ENCODE results near the gene GMPPB.

Gene GMPPB

DNA sequence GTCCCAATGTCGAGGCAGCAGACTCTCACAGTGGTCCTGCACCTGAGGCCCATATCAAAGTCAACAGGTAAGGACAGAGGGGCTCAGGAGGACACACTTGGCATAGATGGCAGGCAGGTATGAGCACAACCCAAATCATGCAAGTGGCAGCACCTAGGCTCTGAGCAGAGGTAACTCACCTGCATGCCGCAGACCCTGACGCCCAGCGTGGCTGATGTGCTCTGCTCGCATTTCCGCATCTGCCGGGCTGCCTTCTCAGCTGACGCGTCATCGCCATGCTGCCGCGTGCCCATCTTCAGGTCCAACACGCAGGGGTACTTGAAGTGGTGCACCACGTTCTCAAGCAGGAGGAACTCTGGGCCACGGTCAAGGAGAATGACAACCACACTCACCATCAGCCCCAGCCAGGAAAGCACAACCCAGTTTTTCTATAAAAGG lies 4.2 kb upstream of the GMPPB start:
- no peak for DNase-seq

DNA sequence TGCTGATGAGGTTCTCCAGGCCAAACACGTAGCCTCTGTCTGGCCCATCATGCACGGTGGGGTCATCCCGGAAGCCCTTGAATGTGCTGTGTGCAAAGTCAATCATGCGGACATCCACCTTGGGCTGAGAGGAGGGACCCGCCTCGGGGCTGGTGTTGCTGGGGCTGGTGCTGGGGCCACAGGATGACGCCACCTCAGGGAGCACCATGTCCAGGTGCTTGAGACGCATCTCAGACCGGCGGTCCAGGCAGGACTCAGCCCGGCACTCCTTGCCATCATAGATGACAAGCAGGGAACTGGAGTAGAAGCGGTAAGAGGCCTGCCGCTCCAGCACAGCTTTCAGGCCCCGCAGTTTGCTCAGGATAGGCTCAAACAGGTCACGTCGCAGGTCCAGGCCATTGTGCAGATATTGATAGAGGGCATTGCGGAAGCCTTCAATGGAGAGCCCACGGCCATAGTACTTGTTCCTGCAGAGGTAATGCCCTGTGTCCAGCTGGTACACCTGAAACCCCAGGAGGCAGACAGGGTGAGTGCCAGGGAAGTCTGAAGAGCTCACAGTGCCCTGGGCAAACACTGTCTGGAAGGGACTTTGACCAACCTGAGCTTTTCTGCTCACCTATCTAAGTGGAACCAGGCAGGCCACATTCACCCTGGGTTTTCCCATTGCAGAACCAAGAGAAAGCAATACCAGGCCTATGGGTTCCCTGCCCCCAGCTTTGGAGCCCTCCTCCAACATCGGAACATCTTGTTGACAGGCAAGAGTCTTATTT lies 3.6 kb upstream of the GMPPB start:
- no peak for DNase-seq

DNA sequence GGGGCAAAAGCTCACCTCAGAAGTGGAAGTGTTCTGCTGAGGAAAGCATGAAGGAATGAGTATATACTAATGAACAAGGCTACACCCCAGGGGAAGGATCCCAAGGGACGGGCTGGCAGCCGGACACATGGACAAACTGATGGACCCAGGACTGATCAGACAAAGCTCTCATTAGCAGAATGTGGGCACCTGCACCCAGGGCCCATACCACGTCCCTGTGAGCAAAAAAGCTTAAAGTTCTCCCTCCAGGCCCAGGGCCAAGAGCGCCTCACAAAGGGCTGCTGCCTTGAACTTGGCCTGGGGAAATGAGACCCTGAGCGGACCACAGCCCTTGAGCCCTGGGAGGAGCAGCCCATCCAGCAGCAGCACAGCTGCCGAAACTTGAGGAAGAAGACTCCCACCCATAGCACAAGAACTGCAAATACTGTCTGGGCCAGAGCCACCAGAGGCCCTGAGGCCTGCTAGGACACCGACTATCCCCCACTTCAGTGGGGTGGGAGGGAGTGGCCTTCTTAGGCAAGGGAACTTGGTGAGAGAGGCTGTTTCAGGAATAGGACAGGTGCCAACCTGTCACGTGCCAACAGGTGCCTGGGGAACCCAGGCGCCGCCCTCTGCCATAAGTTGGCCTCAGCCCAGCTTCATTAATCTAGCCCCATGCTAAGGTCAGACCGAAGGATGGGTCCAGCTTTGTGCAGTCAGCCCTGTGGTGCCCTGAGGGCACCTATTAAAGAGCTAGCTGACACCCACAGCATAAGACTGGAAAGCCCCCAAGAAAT lies 2.3 kb upstream of the GMPPB start:
- DNase-seq, result no peak

DNA sequence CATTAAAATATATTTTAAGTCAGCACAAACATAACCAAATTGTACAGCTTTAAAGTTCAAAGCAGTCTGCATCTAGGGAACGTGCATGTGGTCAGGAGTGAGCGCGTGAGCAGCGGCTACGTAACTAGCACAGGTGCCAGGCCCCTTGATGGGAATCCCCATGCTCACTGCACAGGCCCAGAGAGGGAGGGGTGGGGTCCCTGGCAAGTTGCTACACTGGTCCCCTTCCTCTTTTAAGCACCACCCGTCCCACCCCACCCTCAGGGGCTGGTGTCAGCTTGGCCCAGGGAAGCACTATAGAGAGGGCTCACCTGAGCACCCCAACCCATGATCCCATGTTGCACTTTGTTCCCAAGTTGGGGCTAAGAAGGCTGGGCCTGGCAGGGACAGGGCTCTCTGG lies 835 bp upstream of the GMPPB start:
- no peak for DNase-seq

DNA sequence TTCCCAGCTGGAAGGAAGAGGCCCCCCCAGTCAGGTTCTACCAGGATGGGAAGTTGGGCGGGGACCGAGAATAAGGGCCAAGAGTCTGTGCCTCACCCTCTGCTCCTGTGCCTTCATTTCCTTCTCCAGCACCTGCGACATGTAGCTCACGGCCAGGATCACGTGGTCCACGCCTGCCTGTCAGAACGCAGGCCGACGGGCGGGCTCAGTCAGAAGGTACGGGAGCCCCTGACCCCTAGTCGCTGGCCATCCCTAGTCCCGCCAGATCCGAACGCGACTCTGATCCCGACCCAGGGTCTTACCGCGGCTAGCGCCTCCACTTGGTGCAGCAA lies 489 bp downstream of the GMPPB start:
- DNase-seq, result peak; percentile 44

DNA sequence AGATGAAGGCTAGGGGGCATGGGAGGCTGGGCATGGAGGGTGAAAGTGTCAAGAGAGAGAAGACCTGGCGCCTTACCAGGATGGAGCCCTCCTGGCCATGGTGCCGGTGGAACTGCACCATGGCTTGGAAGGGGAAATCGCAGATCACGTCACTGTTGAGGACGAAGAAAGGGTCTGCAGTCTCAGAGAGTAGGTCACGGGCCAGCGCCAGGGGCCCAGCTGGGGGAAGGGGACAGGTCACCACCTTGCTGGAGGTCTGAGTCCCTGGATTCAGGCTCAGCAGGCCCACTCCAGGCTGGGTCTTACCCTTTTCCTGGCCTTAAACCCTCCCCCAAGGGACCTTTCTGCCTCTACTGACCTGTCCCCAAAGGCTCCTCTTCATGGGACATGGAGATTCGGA lies 855 bp downstream of the GMPPB start:
- no peak for DNase-seq

DNA sequence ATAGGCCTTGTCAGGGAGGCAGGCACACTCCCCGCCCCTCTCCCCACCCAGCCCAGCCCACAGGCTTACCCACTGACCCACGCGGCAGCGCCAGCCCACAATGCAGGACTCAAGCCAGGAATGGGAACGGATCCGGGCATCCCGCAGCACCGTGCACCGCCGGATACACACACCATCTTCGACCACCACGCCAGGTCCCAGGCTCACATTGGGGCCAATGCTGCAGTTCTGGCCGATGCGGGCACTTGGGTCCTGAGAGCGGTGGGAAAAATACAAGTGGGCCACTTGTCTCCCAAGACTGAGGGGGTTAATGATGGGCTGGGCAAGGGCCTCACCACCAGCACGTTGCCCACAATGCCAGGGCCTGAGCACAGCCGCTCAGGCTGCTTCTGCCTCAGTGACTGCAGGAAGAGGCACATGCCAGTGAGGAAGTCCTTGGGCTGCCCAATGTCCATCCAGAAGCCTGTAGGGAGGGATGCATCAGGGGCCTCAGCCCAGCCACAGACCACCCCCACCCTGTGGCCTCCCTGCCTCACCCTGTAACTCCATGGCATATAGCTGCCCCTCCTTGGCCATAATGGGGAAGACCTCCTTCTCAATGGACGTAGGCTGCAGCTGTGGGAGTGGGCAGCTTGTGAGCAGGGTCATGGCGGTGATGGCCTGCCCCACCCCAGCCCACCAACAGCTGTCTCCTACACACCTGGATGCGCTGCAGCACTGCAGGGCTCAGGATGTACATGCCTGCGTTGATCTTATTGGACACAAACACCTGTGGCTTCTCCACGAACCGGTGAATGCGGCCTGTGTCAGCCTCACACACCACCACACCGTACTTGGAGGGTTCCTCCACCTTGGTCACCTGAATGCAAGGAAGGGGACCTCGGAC lies 1.6 kb downstream of the GMPPB start:
- no peak for DNase-seq

DNA sequence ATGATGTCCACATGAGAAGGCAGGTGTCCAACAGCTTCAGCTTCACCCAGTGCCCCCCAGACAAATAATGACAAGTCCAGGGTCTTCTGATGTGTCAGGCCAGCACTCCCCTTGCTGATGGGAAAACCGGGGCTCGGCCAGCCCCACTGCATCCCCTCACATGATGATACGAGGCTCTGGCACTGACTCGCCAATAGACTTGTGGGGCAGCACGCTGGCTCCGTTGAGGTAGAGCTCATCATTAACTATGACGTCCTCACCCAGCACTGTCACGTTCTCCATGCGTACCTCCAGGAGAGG lies 2.2 kb downstream of the GMPPB start:
- no peak for DNase-seq

DNA sequence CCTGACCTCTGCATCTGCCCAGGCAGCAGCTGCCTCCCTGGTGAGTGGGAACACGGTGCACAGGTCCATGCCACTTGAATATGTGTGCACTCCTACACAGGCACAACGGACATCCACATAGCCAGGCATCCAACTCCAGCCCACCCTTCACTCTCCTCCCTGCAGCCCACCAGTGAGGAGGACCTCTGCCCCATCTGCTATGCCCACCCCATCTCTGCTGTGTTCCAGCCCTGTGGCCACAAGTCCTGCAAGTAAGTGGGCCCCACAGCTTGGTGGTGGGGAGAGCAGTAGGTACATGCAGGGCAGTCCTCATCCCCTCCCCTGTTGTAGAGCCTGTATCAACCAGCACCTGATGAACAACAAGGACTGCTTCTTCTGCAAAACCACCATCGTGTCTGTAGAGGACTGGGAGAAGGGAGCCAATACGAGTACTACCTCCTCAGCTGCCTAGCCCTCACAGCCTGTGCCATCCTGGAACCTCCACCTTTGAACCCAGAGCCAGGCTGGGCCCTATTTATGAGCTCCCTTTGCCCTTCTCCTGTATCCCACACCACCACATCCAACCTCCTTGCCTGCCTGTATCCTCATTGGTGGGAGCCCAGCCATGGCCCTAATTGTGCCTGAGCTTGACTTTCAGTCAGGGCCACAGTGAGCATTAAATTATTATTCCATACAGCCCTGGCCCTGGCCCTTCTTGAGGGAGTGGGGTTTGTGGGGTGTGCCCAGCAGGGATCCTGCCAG lies 2.7 kb downstream of the GMPPB start:
- DNase-seq, result no peak

DNA sequence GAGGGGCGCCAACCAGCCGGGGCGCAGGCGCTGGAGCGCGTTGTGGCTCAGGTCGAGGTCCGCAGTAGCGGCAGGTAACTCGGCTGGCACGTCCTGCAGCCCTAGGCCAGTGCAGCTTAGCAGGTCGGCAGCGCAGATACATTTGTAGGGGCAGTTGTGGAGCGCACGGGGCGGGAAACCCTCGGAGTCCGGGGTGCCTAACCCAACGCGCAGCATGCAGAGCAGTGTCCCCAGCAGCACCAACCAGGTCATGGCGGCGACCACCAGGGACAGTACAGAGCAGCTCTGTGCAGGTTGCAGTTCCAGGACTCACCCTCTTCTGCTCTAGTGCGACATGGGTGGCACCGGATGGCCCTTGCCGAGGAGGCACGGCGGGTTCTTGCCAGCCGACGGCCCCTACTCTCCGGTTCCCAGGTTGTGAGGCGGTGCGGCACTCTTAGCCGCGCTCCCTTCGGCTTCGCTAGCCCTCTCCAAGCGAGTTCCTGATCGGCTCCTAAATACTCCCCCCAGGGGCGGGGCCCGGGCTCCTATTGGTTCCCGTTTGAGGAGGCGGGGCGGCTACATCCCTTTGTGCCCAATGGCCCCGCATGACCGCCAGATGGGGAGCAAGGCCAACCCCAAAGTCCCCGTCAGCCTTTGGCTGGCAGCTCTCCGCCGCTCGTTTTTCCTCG lies 4.4 kb downstream of the GMPPB start, which contains the start of gene AMIGO3:
AMIGO3 (minus strand) TSS at position 471 of the 671 bp plus-strand sequence; CDS start at position 252, 219 bp downstream.
- DNase-seq, result peak; percentile 95

DNA sequence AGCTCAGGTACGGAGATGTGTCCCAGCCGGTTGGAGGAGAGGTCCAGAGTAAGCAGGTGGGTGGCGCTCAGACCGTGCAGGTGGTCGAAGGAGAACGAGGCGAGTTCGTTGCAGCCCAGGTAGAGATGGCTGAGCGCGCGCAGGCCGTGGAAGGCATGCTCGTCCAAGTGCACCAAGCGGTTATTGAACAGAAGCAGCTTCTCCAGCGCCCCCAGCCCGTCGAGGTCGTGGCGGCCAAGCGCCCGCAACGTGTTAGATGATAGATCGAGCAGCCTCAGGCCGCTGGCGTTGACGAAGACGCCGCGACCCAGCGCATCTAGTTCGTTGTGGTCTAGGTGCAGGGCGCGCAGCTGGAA lies 4.9 kb downstream of the GMPPB start:
- DNase-seq, result no peak

DNA sequence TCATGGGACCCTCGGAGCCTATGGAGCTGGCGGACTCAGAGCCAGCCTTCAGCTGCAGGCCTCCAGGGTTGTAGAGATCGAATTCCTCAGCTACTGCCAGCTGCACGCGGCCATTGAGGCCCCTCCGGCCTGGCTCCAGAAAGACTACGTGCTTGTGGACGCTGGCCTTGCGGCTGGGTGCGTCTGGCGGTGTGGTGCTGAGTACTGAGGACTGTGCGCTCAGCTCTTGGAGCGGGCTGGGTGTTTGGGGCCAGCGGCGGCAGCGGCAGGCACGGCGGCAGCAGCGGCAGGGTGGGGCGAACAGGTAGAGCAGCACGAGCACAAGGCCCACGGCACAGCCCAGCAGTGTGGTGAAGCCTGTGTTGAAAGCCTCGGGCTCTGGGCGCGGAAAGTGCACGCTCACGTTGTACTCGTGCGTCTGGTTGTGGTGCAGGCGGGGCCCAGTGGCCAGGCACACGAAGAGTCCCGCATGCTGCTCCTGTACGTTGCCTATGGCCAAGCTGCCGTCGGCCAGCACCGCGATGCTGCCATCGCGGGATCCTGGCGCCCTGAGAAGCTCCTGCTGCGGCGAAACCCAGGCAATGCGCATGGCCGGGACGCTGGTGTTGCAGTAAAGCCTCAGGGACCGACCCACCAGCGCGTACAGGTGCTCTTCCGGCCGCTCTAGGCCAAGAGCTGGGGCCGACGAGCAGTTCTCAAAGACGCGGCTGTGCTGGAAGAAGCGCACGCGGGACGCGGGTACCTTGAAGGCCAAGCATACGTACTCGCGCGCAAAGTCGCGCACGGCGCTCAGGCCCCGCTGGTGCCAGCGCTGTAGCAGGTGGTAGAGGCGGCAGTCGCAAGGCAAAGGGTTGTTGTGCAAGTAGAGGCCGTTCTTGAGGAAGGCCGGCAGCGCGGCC lies 5.5 kb downstream of the GMPPB start:
- DNase-seq, result no peak

DNA sequence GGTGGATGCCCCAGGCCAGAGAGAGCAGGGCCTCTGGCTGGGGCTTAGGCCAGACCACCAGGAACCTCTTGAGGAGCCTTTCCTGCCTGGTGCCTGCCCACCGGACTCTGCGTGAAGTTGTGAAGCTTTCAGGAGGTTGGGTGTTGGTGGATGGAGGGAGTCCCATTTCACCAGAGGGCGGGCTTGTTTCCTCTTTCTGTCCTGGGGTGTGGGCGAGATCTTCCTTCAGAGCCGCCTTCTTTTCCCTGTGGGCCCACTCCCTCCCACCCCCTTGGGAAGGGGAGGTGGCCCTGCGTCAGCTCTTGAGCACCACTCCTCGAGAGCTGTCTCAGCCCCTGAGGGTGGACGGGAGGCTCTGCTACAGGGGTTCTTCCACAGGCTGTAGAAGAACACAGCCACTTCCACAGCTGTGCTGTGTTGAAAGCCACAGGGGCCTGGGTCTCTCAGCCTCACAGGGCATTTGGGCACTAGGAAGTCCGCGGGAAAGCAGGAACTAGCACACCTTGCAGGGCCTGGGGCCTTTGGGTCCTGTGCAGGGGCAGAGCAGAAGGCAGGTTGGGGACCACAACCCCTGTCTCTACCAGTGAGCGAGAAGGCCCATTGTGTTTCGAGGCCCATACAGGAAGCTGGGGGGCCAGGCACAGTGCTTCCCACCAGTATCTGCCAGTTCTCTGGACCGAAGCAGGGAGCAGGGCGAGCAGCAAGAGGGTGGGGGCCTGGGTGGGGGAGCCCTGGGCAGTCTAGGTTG lies 6.4 kb downstream of the GMPPB start:
- no peak for DNase-seq

DNA sequence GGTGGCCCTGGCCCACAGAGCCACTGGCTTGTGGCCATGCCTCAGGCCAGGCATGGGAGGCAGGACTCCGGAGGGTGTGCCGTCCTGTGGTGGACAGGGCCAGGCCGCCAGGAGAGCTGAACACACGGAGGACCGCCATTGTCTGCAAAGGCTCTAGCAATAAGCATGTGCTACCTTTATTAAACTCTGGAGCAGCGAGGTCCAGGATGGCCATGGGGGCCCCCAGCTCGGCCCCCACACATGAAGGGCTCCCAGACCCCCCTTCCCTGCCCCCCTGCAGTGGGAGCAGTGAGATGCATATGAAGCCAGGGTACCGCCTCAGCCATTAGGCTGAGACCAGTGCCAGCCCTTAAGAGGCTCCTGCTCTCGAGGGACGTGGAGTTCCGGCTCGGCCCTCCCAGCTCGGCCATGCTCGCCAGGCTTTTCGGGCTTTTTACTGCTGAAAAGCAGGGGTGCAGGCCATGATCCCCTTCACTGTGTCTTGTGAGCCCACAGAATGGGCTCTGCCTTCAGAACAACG lies 7.0 kb downstream of the GMPPB start:
- DNase-seq, result no peak

DNA sequence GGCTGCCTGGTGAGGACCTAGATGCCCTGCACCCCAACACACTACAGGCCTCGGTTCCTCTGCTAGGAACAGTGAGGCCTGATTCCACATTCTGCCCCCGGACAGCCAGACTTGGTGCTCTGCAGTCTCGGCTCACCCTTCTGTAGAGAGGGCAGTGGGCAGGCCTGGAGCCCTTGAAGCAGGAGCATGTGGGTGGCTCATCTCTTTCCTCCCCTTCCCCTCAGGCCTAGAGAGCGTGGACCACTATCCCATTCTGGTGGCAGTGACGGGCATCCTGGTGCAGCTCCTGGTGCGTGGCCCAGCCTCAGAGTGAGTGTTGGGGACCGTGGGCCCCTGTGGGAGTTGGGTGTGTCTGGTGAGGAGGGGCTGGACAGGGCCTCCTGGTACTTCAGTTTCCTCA lies 7.6 kb downstream of the GMPPB start:
- no peak for DNase-seq

DNA sequence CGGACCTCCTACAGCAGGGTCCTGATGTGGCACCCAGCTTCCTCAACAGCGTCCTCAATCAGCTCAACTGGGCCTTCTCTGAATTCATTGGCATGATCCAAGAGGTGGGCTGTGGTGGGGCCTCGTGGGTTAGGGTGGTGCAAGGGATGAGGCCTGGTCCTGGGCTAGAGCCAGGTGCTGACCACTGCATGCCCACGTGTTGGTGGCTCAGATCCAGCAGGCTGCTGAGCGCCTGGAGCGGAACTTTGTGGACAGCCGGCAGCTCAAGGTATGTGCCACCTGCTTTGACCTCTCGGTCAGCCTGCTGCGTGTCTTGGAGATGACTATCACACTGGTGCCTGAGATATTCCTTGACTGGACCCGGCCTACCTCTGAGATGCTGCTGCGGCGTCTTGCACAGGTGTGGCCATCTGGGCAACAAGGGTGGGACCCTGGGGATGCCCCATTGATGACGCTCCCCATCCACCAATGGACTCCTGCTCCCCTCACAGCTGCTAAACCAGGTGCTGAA lies 8.1 kb downstream of the GMPPB start:
- DNase-seq, result no peak

DNA sequence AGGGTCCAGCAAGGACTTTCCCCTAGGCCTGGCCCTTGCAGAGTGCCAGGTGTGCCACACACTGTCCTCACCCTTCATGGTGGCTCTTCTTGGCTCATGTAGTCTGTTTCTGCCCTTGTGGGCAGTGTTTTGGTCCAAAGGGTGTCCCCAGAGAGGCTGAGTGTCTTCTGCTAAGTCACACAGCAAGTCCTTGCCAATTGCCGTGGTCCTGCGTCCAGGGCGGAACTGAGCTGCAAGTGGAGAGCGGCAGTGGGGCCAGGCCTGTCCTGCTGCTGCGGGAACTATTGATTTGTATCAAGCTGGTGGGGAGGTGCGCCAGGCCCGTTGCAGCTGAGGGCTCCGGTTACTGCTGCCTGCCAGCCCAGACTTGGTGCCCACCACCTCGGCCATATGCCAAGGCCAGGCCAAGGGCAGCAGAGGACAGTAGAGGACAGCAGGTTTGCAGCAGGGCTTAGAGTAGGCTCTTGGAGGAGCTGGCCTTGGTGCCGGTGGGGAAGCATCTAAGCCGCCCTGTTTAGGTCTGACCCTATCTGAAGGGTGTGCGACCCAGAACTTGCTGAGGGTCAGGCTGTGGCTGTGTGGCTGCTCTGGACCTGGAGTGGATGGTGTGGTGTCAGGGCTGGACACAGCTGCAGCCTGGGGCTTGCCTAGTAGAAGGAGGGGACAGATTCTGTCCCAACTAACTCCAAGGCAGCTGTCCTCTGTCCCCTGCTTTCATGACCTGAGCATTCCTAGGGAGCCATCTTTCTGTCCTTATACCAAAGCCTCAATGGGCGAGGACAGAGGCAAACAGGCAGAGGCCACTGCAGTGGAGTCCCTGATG lies 8.8 kb downstream of the GMPPB start:
- DNase-seq, result no peak

DNA sequence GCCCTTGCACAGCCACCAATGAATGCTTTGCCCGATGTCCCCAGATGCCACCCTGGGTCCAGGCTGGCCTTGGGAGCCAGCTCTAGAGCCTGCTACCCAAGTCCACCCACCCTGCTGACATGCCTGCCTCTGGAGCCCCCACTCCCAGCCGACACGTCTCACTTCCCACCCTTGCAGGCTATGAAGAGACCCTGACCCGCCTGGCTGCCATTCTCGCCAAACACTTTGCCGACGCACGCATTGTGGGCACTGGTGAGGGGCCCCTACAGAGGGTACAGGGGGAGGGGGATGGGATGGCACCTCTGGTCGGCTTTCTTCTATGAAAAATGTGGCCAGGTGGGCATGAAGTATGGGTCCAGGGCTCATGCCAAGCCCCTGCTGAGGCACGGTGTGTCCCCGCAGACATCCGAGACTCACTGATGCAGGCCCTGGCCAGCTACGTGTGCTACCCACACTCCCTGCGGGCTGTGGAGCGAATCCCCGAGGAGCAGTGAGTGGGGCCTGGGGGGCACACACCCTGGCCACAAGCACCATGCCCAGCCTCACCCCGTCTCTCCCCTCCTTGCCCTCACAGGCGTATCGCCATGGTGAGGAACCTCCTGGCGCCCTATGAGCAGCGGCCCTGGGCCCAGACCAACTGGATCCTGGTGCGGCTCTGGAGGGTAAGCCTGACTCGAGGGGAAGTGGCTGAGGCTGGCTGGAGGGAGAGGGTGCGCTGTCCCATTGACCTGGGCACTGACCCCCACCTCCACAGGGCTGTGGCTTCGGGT lies 10.2 kb downstream of the GMPPB start:
- no peak for DNase-seq
